Medulla oblongata (tissue), 1 donor: ENCODE measurements around the gene COL2A1.

Experiments used
- DNase-seq: peaks from one replicate; pipeline ENCODE4 v3.0.0-alpha.2; 2015; ENCODE audit errors: extremely low spot score

COL2A1 gene

DNA sequence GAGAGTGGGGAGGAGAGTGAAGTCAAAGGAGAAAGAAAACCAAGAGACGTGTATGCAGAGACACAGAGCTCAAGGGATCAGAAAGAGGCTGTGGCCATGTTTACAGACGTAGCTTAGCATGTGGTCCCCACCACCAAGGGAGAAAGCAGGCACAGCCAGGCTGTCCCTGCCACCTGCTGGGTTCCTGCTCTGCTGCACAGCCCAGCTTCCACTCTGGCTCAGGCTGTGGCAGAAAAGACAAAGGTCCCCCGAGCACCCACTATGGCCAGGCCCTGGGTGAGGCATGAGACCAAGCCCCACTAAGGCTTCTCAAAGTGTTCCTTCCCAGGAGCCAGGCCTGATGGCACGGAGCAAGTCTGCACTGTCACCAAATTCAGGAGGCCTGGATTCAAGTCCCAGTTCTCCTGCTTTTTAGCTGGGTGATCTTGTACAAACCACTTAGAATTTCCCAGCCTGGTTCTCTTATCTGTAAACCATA, 25.9 kb upstream of the COL2A1 start:
- DNase-seq, result no peak

DNA sequence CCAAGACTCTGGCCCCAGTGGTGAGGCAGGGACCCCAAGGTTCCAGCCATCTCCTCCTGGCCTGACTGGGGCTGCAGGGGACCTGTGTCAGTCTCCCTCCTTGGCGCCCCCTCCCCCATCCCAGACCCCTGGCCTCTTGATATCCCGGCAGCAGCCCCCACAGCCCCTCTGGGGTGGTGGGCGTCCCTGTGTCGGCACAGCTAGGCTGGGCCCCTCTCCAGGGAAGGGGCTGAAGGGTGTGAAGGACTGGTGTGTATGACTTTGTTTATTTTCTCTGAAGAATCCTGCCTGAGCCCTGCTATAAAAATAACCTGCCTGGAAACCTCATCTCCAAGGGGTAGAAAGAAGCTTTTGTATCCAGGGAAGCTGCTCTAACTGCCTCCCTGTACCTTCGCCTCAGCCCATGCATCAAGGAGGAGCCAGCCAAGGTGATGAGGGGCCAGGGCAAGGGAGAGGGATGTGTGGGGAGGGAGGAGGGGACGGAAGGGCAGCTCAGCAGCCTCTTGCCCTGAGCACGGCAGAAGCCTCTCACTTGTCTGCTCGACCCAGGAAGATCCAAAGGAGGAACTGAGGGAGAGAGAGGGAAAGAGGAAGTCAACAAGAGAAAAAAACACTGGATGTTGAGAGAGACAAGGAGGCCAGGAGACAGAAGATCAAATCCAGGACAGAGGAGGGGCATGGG, 25.4 kb upstream of the COL2A1 start:
- DNase-seq, result no peak

DNA sequence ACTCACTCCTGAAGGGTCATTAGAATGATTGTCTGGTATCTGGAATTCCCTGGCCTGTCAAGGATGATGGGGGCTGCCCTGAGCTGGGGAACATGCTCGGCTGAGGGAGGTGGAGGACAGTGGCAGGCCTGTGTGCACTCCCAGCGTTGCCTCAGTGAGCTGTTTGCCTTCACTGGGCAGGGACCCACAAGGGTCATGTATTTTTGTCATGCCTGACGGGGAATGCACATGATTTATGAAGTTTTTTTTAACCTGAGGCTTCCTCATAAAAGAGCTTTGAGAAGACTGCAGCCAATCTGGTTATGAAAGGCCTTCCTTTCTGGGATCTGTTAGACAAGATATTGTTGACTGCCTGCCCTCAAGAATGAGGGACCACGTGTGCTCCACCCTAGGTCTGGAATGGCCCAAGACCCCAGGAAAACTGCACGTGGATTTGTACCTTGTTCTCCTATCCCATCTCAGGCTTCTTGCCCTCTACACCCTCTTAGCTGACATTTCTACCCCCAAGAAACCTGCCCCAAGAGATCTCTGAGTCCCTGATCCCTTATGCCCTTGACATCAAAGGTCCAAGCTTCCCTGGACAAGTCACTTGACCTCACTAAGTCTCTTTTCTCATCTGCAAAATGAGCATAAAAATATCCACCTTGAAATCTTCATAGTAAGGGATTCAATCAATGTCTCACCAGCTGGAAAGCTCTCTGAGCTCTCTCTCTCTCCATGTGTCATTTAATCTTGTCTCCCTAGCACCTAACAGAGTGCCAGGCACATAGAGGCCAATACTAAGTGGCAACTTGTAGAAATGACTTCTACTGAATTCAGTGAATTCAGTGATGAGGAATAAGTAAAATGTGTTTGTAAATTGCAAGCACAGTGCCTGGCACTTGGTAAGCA, 24.5 kb upstream of the COL2A1 start:
- DNase-seq, result no peak

DNA sequence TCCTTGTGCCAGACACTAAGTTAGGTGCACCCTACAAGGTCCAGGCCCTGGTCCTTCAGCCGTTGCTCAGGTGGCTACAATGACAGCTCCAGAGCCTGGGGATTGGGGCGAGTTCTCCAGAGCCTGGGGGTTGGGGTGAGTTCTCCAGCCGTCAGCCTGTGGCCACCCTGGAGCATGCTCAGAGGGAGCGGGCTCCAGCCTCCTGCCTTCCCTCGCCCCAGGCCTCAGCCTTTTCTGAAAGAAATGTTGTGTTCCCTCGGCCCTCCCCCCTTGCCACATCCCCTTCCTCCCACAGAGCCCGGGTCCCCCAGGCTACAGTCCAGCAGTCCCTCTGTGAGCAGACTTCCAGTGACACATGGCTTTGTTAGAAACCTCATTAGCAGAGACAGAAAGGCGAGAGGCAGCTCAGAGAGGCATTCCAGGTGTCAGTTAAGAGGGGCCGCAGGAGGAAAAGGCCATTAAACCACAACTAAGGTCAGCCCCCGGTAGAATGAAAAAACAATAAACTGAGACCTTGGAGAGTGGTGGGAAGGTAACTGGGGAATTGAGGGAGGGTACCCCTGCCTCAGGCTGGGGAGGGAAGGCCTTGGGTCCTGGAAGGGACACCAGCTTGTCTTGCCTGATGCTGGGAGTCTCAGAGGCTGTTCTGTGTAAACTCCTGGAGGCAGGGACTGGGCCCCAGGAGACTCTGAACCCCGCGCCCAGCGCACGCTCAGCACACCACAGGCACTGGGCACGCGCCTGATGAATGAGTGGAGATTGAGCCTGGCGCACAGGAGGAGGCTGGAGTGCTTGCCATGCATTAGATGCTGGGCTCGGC, 23.1 kb upstream of the COL2A1 start:
- DNase-seq, result no peak

DNA sequence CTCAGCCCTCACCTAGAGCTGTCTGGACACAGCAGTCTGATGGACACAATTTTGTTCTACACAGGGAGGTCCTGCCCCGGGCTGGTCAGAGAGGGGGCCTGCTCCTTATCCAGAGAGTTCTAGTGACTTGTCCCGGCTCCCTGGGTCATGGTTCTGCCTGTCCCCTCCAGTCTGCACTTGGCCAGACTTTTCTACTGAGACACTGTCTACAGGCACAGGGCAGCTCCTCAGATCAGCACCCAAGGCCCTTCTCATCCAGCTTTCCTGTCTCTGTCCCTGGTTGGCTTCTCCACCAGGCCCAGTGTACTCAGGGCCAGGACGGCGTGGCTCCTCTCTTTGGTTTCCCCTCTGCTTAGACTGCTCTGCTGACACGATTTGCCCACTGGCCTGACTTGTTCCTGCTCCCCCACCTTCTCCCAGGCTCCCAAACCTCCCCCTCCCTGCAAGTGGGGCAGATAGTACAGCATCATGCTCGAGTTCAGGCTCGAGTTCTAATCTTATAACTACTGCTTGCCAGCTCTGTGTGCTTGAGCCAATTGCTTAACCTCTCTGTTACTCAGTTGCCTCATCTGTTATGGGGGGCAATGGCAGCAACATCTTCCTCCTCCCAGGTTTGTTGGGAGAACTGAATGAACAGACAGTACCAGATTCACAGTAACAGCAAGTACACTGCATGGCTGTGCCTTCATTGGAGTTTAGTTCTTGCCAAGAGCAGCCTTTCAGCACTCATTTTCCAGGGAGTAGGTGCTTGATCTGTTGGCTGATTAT, 22.0 kb upstream of the COL2A1 start:
- DNase-seq, result no peak

DNA sequence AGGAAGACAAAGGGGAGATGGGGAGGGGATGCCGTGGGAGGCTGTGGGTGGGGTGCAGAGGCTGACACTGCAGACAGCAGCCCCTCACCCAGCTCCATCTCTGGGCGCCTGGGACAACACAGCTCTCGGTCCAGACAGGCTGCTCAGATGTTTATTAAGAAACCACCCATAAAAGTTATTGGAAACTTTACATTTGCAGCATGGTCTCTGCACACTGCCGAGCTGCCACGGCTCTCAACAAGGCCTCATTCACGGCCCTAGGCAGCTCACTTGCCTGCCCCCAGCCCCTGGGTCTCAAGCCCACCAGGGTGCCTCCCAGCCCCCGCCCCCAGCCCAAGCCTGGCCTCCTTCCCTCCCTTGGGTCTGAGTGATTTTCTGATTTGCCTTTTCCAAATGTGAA, 21.0 kb upstream of the COL2A1 start:
- DNase-seq, result no peak

DNA sequence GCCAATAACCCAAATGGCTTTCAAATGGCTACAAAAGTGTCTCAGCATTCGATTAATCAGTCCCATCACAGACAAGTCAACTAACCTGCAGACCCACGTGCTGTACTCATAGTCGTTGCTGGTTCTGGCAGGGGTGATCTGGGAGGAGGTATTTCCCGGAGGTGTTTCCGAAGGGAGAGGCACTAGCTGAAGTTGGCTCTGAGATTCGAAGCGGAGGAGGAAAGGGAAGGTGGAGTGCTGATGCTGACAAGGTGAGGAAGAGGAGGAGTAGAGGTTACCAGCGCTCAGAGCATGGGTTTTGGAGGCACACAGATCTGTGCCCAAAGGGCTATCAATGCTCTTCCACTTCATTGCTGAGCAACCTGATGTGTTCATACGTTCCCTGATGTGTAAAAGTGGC, 20.5 kb upstream of the COL2A1 start:
- DNase-seq, result no peak

DNA sequence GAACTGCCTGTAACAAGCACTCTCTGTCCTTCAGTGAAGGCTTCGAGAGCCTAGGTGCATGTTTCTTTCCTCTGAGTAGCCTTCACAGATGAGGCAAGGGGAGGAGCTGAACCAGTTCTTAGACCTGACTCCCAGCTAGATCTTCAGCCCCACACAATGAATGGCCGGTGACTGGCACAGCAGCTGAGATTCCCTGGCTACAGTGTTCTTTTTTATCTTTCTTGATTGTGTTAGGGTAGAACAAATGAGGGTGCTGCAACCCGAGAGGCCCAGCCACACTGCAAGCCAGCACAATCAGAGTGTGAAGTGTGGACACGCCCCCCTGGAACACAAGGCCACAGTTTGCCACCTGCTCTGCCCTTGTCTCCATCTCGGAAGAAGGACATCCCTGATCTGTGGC, 19.1 kb upstream of the COL2A1 start:
- no peak for DNase-seq

DNA sequence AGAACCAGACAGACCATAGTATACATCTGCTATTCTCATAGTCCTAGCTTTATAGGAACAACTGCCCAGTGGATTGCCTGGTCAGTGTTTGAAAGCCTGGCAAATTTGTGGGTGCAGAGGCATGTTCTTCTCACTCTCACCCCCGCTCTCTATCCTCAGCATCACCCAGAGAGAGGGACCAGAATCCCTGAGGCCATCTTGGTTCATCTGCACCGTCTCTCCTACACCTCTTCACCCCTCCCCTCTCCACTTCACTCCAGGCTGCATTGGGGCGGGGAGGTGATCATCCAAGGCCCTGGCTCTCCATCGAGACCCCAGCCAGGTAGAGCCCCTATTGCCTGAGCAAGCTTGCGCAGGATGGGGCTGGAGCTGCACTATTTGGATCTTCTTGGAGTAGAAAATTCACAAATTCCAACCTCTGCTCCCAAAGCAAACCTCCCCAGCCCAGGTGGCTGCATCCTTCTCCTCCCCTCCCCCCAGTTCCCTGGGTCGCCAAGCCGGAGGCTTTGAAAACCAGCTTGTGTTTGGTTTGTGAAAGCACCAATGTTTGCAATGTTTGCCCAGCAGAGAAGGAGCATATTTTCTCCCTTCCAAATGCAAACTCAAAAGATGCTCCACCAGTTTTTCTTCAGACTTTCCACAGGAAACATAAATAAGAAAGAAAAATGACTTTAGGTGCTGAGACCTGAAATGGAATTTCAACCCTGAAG, 18.6 kb upstream of the COL2A1 start:
- DNase-seq, result no peak

DNA sequence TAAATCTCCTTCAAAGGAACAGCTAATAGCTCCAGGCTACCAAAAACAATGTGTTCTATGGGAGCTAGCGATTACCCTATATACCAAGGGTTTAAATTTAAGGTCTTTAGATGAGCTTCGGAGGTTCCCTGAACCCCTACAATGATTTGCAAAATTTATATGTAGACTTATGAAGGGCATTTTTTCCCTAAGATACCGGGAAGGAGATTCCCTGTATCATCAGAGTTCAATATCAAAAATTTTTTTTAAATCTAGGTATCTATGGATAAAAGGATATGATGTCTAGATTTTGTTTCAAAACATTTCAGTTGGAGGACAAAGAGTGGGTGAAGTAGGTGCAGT, 17.9 kb upstream of the COL2A1 start:
- DNase-seq, result no peak

DNA sequence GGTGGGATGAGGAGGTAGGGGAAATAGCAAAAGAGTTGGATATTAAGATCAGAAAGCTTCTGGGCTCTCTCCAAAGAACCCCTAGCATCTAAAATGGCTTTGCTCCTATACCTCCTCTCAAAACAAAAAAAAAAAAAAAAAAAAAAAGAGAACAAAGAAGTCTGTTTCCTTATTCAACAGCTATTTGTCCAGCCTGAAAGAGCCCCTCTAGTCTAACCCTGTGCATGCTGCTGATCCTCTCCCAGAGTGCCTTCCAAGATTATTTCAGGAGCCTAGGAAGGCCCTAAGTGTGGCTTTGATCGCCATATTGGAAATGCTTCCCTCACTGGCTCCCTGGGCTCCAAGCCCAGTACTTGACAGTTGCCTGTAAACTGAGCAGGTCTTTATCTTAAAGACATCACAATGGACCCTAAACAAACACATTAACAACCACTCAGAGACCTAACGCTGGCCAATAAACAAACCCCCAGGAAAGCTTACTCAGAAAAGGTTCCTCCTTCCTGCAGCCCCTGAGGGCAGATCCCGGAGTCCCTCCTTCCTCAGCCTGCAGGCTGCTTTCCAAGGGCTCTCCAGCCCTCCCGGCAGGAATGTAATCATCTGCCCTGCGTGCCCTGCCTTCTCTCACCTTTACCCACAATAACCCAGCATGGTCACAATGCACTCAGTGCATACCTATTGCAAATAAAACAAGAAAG, 17.4 kb upstream of the COL2A1 start:
- DNase-seq, result no peak

DNA sequence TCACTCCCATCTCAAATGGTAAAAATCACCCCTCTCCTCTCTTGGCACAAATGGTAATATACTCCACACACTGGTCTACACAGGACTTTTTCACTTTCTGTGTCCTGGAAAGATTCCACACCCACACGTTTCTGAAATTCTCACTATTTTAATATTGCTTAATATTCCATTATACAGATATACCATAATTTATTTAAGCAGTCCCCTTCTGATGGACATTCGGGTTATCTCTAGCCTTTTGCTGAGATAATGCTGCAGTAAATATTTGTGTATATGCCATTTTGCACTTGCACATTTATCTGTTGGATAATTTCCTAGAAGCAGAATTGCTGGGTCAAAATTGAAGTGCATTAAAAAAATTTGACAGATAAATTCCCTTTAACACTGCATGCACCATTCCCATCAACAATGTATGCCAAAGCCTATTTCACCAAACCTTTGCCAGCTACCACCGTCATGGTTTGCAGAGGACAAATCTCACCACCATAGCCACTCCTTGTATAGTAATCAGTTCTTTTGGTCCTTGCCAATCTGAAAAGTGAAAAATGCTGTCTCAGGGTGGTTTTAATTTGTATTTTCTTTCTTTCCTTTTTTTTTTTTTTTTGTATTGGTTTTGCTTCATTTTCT, 15.5 kb upstream of the COL2A1 start:
- DNase-seq, result no peak

DNA sequence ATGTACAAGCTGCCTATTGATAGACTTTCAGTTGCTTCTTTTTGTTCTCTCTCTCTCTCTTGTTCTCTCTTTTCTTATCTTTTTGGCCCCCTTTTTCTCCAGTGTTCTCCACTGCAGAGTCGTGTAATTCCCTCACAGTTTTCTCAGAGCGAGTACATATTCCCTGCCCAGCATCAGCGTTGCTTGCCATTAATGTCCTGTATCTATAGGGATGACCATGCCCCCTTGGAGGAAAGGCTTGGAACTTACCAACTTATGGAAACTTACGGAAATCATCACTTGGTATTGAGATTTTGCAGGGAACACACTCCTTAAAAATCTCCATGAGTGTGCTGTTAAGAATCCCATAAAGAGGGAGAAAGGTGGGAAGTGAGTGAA, 14.3 kb upstream of the COL2A1 start:
- DNase-seq, result no peak

DNA sequence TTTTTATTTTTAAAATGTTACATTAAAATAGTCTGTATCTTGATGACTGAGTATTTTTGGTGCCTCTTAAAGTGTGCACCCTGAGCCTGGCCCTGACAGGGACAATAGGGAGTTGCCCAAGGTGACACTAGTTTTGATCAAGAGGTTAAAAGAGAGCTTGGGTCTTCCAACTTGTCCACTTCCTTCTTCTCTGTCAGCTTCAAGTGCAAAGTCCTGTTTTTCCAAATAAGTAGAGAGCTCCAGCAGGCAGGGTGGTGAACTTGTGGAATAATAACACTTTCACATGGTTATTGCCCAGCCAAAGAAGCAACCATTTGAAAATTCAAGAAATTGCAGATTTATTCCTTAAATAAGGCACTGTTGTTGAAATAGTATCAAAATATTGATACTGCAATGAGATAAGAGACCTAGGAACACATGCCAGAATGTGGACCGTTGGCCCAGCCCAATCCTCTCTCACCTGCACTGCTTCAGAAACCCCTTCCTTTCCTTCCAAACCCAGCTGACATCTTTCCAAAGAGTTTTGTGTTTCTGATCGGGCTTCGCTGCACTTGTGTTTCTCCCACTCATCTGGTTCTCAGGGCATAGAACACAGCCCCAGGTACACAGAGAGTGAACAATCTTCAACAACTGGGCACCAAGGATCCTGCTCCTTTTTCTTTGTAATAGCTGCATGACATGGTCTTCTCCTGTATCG, 13.8 kb upstream of the COL2A1 start:
- no peak for DNase-seq

DNA sequence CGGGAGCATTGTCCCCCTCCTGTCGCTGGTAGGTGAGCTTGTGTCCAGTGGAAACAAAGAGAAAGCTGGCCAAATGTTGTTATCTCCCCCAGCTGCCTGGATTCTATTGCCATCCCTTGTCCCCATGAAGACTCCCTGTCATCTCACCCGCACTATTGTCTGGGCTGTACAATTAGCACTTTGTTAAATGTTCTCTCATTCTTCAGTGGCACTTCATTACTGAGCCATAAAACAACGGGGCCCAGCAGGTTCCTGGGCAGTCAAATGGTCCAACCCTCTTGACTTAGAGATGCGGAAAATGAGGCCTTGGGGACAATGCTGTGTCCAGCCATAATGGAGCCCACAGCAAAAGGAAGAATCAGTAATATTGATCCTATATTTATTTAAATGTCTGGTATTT, 13.2 kb upstream of the COL2A1 start:
- DNase-seq, result peak; percentile 82

DNA sequence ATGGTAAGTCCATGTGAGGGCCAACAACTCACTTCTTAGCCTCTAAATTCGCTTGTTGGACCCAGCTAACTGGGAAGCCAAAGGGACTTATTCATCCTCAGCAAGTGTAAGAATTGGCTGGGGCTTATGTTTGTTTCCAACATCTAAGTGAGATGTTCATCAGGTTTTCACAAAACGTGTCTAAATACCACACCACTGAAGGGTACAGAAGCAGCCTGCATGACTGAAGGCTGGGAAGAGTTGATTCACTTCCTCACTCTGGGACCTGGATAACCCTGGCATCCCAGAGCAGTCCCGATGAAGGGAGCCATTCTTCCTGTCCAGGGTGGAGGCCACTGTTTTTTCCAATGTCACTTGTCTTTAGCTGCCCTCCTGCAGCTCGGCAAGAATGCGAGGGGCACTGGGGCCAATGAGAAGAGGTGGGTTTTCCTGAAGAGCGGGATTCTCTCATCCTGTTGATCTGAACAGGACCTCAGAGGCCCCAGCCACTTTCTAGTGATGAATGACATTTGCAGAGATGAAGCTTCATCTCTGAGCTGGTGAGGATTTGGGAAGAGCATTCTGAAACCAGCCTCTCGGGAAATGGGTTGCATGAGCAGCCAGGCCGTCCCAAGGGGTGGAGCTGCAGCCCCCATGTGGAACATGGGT, 12.2 kb upstream of the COL2A1 start:
- no peak for DNase-seq

DNA sequence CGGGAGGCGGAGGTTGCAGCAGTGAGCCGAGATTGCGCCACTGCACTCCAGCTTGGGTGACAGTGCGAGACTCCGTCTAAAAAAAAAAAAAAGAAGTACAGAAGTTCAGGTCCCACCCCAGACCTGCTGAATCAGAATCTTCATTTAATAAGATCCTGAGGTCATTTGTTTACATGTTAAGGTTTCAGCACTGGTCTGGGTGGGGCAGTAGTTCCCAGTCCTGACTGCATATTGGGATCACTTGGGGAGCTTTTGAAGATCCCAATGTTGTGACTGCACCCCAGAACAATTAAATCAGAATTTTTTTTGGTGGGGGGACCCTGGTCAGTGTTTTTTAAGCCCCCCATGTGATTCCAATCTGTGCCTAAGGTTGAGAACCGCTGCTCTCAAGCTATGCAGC, 11.7 kb upstream of the COL2A1 start:
- DNase-seq, result no peak

DNA sequence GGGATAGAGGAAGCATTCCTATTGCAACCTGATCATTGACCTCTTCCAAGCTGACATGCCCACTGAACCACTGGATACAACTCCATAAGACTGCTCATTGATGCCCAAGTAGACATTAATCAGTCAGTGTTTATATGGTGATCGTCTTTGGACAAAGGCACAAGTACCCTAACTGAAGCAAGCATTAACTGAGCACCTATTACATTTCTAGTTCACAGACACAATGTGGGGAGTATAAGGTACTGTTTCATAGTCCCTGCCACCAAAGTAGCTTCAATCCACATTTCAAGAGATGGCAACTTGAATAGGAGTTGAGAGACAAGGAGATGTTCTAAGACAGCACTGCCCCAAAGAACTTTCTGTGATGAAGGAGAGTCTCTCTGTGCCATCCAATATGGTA, 10.9 kb upstream of the COL2A1 start:
- no peak for DNase-seq

DNA sequence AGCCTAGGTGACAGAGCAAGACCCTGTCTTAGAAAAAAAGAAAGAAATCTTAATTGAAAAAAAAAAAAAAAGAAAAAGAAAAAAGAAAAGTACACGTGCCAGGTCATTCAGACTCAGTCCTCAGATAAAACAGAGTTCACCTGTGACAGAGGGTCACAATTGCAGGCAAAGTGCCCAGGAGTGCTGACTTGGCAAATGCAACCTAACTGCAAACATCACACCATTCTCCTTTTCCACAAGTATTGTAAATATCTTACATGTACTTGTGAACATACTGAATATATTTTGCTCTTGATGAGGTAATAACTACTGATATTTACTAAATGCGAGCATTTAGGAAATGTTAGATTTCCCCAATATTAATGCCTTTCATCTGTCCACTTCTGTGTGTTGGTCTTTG, 9.0 kb upstream of the COL2A1 start:
- no peak for DNase-seq
